TTC549 (cell line): ENCODE data around the gene CCDC69.
"Not testable (repeated sequence)": the region's sequence is repeated elsewhere in the genome, so short reads cannot be mapped to it uniquely, and the experiment has no call there.

Experiments
- FAIRE-seq: peaks from 2 replicates; lab custom pipeline; 2012; peaks lifted over from hg19 to GRCh38; lab: Jason Lieb, UNC

The CCDC69 gene

DNA sequence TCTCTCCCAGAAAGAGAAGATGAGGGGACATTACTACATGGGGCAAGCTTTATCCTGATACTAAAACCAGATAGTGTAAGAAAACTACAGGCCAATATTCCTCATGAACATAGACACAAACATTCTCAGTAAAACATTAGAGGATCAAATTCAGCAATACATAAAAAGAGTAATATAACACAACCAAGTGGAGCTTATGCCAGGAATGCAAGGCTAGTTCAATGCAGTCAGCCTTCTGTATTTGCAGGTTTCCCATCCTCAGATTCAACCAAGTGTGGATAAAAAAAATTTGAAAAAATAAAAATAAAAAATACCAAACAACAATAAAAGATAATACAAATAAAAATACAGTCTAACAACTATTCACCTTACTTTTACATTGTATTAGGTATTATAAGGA lies 31.3 kb downstream of the CCDC69 start:
- FAIRE-seq: no peak

DNA sequence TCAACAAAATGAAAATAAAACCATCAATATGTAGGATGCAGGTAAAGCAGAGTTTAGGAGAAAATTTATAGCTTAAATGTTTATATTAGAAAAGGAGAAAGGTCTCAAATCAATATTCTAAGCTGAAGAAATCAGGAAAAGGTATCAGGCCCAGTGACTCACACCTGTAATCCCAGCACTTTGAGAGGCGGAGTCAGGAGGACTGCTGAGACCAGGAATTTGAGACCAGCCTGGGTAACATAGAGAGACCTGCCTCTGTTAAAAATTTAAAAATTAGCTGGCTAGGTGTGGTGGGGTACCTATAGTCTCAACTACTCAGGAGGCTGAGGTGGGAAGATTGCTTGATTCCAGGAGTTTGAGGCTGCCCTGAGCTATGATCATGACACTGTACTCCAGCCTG lies 32.2 kb downstream of the CCDC69 start:
- no peak for FAIRE-seq

DNA sequence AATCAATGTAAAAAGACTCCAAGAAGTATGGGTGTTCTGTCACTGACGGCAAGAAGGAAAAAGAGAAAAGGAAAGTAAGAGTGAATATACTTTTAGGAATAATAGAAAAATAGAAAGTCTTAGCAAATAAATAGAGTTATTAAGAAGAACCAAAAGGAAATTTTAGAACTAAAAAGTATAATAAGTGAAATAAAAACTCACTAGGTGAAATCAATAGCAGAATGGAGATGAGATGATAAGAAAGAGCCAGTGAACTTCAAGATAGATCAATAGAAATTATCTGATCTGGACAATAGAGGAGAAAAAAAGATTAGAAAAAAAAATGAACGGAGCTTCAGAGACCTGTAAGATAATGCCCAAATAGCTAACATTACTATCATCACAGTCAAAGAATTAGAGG lies 34.7 kb downstream of the CCDC69 start:
- no peak for FAIRE-seq

- FAIRE-seq: no peak
These were observed 37.4 kb downstream of the CCDC69 start for GRCh38 chr5:151186538-151186937.

GRCh38 chr5:151186052-151186451 lies 37.8 kb downstream of the CCDC69 start:
- FAIRE-seq: no peak

DNA sequence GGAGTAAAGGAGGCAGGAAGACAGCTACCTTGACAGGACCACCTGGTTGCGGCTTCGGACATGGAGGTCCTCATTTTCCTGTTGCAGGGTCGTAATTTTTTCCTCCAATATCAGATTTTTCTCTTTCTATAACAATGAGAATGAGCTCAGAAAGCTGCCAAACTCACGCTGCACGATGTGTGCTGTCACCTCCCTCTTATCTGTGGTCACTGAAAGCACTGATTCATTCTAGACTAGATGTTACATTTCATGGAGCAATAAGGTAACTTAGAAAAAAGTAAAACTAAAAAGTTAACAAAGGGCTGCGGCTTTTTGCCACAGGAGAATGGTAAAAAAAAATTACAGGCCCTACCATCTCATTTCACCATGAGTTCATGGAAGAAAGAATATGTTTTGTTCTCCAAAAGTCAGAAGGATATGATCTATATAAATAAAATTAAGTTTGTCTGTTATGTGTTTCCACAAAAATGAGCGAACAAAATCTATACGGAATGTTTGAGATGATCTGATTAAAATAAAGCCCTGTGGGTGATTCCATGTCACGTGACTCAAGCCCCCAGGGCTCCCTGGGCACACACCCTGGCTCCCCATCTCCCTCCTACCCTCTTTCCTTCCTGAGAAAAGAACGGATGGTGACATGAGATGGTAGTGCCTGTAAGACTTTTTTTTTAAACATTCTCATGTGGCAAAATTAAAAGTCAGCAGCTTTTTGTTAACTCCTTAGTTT lies 39.4 kb downstream of the CCDC69 start:
- FAIRE-seq: no peak

DNA sequence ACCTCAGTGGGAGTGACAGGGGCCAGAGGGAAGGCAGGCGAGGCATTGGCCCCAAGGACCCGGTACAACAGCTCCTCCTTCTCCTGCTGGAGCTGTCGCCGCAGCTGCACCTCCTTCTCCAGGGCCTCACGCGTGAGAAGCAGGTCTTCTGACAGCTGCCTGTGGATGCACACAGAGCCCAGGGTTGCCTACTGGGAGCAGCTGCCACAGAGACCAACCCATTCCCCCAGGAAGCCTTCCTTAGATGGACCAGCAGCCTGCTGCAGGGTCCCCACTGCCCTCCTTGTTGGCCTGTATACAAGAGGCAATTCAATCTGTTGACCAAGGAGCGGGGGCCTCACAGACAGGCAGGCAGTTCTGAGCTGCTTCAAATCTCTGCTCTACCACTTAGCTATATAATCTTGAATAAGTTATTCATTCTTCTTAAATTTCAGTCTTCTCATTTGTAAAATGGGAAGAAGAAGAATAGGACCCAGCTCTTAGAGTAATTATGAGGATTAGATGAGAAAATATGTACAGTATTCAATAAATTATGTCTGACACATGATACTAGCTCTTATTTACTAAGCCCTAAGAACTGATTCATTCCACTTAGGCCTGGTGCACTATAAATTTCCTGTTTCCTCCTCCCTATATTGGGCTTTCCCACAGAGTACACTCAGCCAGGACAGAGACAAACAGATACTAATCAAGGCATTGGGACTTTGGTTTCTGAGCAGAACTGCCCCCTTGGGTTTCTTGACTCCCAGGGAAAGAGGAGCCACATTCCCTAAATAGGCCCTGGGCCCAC lies 40.2 kb downstream of the CCDC69 start:
- no peak for FAIRE-seq

- no peak for FAIRE-seq
These were observed 40.9 kb downstream of the CCDC69 start for GRCh38 chr5:151182976-151183375.

- no peak for FAIRE-seq
These were observed 41.4 kb downstream of the CCDC69 start for GRCh38 chr5:151182524-151182900.

DNA sequence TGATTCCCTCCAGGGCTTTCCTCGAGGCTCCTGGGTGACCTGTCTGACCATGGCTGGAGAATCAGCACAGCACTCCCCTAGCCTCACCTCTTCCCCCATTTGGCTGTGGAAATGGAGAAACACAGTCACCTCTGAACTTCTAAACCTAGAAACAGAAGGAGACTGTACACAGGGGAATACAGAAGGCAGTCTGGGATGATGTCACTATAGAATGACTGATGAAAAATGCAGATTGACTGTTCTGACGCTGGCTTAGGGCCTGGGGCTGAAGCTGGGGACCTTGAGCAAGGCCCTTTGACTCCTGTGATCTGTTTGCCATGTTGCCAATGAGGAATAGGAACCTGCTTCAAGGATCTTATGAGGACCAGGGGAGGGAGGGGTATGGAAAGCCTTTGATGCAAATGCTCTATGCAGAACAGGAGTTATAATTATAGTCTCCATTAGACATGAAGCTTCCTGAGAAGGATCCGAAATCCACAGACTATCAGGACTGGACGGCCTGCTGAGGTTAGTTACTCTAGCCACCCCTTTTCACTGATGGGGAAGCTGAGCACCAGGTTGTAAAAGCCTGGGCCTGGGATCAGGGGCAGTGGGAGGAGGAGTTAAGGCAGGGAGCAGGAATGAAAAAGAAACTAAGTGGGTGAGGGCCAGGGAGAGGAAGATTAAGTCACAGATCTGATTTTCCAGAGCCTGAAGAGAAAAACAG lies 41.9 kb downstream of the CCDC69 start:
- no peak for FAIRE-seq

- FAIRE-seq: no peak
These were observed 43.6 kb downstream of the CCDC69 start for GRCh38 chr5:151180291-151180690.

- FAIRE-seq: no peak
These were observed 44.4 kb downstream of the CCDC69 start for GRCh38 chr5:151179489-151179840.

DNA sequence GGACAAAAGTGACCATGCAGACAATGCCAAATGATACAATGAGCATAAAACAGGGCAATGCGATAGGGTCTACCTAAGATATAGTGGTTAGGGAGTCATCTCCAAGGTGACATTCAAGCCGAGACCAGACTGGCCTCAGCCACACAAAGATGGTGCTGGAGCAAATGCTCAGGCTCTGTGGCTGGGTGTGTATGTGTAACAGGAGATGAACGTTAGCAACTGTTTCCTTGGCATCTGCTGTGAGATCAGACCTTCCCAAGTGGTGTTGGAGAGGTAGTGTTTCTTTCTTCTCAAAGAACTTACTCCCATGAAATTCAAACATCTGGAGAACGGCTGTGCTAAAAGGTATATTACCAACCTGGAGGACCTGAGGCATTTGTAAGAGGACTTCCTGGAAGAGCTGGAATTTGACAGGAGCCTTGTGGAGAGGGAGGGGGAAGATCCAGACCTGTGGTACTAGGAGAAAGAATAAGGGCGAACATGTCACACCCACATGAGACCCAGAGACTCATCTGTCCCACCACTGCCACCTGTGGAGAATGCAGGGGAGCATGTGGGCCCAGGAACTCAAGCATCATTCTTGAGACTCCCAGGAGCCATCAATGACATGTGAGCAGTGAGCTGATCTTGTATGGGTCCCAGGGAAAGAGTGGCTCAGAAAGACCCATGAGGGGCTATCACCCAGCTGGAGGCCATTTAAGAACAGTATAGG lies 45.0 kb downstream of the CCDC69 start:
- no peak for FAIRE-seq

GRCh38 chr5:151178372-151178771 lies 45.5 kb downstream of the CCDC69 start:
- no peak for FAIRE-seq

GRCh38 chr5:151176268-151176667 lies 47.6 kb downstream of the CCDC69 start:
- FAIRE-seq: not testable (repeated sequence)

- FAIRE-seq: no peak
These were observed 49.2 kb downstream of the CCDC69 start for GRCh38 chr5:151174612-151175101.

DNA sequence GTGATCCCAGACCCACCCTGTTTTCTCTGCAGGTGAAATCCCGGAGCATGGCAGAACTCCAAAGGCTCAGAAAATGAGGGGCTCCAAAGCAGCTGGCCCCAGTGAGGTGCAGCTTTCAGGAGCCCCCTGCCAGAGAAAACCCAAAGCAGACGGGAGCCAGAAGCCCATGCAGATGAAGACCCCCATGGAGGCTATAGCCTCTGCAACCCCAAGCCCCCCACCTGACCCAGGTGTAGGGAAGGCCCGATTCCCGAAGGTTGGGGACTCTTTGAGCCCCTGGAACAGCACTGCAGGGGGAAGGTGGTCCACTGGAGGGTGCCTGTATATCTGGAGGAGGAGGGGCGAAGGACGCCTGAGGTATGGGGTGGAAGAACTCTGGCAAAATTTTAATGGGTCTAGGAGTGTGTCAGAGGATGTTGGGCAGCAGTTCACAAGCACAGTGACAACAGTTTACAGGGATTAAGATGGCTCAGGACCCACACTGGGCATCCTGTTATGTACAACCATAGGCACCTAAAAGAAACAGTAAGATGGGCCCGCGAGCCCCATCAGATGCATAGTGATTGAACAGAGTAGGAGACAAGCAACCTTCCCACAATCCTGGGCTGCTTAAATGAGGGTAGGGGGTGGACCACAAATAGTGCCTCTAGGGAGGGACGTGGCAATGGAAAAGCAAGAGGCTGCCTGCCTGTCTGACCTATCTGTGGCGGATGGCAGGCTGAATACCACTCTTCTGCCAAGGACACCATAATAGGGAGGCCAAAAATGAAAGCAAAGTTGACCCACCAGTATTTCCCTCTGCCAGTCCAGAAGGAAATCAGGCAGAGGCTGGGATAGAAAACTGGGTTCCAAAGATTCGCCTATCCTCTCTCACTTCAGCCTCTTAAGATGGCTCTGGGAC lies 49.9 kb downstream of the CCDC69 start:
- no peak for FAIRE-seq

DNA sequence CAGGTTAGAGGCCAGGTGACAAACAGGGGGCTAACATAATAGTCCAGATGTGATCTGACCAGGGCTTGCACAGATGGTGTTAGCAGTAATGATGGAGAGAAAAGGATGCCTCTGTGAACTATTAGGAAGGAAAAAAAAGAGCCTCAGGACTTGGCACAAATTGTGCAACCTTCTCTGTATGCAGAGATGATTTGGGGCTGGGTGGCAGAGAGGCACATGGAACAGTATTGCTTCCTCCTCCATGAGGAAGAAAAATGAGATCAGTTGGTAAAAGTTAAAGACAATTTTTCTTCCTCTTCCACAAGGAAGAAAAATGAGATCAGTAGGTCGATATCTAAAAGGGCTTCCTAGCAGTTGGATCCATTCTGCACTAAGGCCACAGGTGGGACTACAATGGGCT lies 52.4 kb downstream of the CCDC69 start:
- FAIRE-seq: no peak

GRCh38 chr5:151168602-151169344 lies 55.1 kb downstream of the CCDC69 start:
- FAIRE-seq: no peak

- no peak for FAIRE-seq
These were observed 56.9 kb downstream of the CCDC69 start for GRCh38 chr5:151167022-151167421.
